GM10266 (cell line): Measurements from ENCODE around the gene PSMB7.

Experiments
- DNase-seq: peaks from one replicate; pipeline ENCODE4 v3.0.0; 2012; ENCODE audit errors: extremely low spot score
- CTCF ChIP-seq: IDR thresholded peaks from 2 replicates; pipeline ENCODE4 v1.5.1; 2012; ENCODE audit warnings: mild to moderate bottlenecking, low read depth; ENCODE audit not compliant: control insufficient read depth, insufficient read depth; ENCODE audit errors: missing control alignments

The PSMB7 gene

GRCh38 chr9:124377551-124378406 is 37.5 kb downstream of the PSMB7 start:
- TF ChIP-seq CTCF = no peak
- no peak for DNase-seq

GRCh38 chr9:124376329-124376728 is 38.9 kb downstream of the PSMB7 start:
- no peak for TF ChIP-seq CTCF
- no peak for DNase-seq

- no peak for DNase-seq
- no peak for TF ChIP-seq CTCF
Measured at GRCh38 chr9:124375726-124376125, 39.5 kb downstream of the PSMB7 start.

GRCh38 chr9:124373851-124374250 is 41.4 kb downstream of the PSMB7 start:
- TF ChIP-seq CTCF = no peak
- DNase-seq = no peak

GRCh38 chr9:124373386-124373785 is 41.9 kb downstream of the PSMB7 start:
- DNase-seq = no peak
- TF ChIP-seq CTCF = no peak

GRCh38 chr9:124372038-124372437 is 43.2 kb downstream of the PSMB7 start:
- DNase-seq = no peak
- TF ChIP-seq CTCF = no peak

- DNase-seq = no peak
Measured at GRCh38 chr9:124370896-124371582, 44.2 kb downstream of the PSMB7 start.

More at GRCh38 chr9:124370896-124371582, 44.2 kb downstream of the PSMB7 start:
- TF ChIP-seq CTCF = no peak
